Activated CD8-positive, alpha-beta memory T cell treated with anti-CD3 and anti-CD28 coated beads for 48 hours (primary cell): Measurements from ENCODE around the gene CACYBP.
"Not testable (repeated sequence)": the region's sequence is repeated elsewhere in the genome, so short reads cannot be mapped to it uniquely, and the experiment has no call there.

Experiments used
- DNase-seq, 3 experiments: peaks; one replicate each; pipeline ENCODE4 v3.0.0-alpha.2; 2020; ENCODE audit warnings: low read depth in 2 of 3, low spot score in 2 of 3

Gene CACYBP

GRCh38 chr1:175005085-175005783, 5.5 kb downstream of the CACYBP start:
- DNase-seq = no peak

GRCh38 chr1:175009532-175009931, 9.8 kb downstream of the CACYBP start:
- no peak for DNase-seq

GRCh38 chr1:175013445-175013844, 13.7 kb downstream of the CACYBP start:
- DNase-seq = no peak

- DNase-seq = no peak
Observed at GRCh38 chr1:175015243-175015642, 15.5 kb downstream of the CACYBP start.

GRCh38 chr1:175019524-175019923, 19.8 kb downstream of the CACYBP start:
- no peak for DNase-seq

- DNase-seq = peak; percentile 86 to 95 (median 94)
Observed at GRCh38 chr1:175023043-175023921, 23.5 kb downstream of the CACYBP start, which contains the start of gene MRPS14. MRPS14 (minus strand) TSS chr1:175023425; CDS start chr1:175023408, 17 bp downstream.

- not testable (repeated sequence) for DNase-seq
Observed at GRCh38 chr1:175023922-175024242, 24.1 kb downstream of the CACYBP start.

- no peak for DNase-seq
Observed at GRCh38 chr1:175024773-175025172, 25.0 kb downstream of the CACYBP start.

- no peak for DNase-seq
Observed at GRCh38 chr1:175033953-175034352, 34.2 kb downstream of the CACYBP start.

GRCh38 chr1:175034775-175035174, 35.0 kb downstream of the CACYBP start:
- DNase-seq = no peak

GRCh38 chr1:175035865-175036264, 36.1 kb downstream of the CACYBP start:
- DNase-seq = no peak

- no peak for DNase-seq
Observed at GRCh38 chr1:175036476-175036875, 36.7 kb downstream of the CACYBP start.

GRCh38 chr1:175037416-175037815, 37.7 kb downstream of the CACYBP start:
- no peak for DNase-seq

- no peak for DNase-seq
Observed at GRCh38 chr1:175040324-175040879, 40.7 kb downstream of the CACYBP start.

- no peak for DNase-seq
Observed at GRCh38 chr1:175042650-175043049, 42.9 kb downstream of the CACYBP start.

- DNase-seq = no peak
Observed at GRCh38 chr1:175043824-175044223, 44.1 kb downstream of the CACYBP start.

GRCh38 chr1:175044591-175044990, 44.8 kb downstream of the CACYBP start:
- not testable (repeated sequence) for DNase-seq

GRCh38 chr1:175045097-175045496, 45.4 kb downstream of the CACYBP start:
- no peak for DNase-seq

- no peak for DNase-seq
Observed at GRCh38 chr1:175045519-175045918, 45.8 kb downstream of the CACYBP start.

GRCh38 chr1:175050992-175051391, 51.2 kb downstream of the CACYBP start:
- no peak for DNase-seq

- no peak for DNase-seq
Observed at GRCh38 chr1:175054736-175055135, 55.0 kb downstream of the CACYBP start.
